ENCODE measurements around the gene CERS6.

The CERS6 gene

GRCh38 chr2:168543037-168543436 lies 87.0 kb downstream of the CERS6 start:
- Histone ChIP-seq H3K27me3 (no peaks in the 10 kb centered on the region), H3K4me3 (ENCODE audit: low read depth, low read length) (no peak overlapping the region), H3K36me3 (no peaks in the 10 kb centered on the region), H3K4me1 (no peaks in the 10 kb centered on the region), H3K9me3 (no peaks in the 10 kb centered on the region)
- DNase-seq: no peak
- no peak for TF ChIP-seq CTCF (IDR thresholded peaks at IDR 0.05; ENCODE audit: low read depth, low read length)

GRCh38 chr2:168543935-168544334 lies 87.9 kb downstream of the CERS6 start:
- H3K9me3 ChIP-seq: no peaks in the 10 kb centered on the region
- no peak overlapping the region for H3K4me3 ChIP-seq (ENCODE audit: low read depth, low read length)
- no peaks in the 10 kb centered on the region for H3K27me3 ChIP-seq
- no peaks in the 10 kb centered on the region for H3K4me1 ChIP-seq
- DNase-seq: no peak
- no peak for TF ChIP-seq CTCF (IDR thresholded peaks at IDR 0.05; ENCODE audit: low read depth, low read length)
- no peaks in the 10 kb centered on the region for H3K36me3 ChIP-seq

GRCh38 chr2:168545439-168546082 lies 89.5 kb downstream of the CERS6 start:
- no peak for TF ChIP-seq CTCF (IDR thresholded peaks at IDR 0.05; ENCODE audit: low read depth, low read length)
- Histone ChIP-seq H3K4me1 (no peaks in the 10 kb centered on the region), H3K36me3 (no peaks in the 10 kb centered on the region), H3K27me3 (no peaks in the 10 kb centered on the region), H3K9me3 (no peaks in the 10 kb centered on the region), H3K4me3 (ENCODE audit: low read depth, low read length) (no peak overlapping the region)
- no peak for DNase-seq

GRCh38 chr2:168550670-168551069 lies 94.6 kb downstream of the CERS6 start:
- no peaks in the 10 kb centered on the region for H3K27me3 ChIP-seq
- no peak for DNase-seq
- no peaks in the 10 kb centered on the region for H3K4me1 ChIP-seq
- no peak for TF ChIP-seq CTCF (IDR thresholded peaks at IDR 0.05; ENCODE audit: low read depth, low read length)
- H3K4me3 ChIP-seq (ENCODE audit: low read depth, low read length): no peak overlapping the region
- no peaks in the 10 kb centered on the region for H3K36me3 ChIP-seq
- H3K9me3 ChIP-seq: no peaks in the 10 kb centered on the region

- DNase-seq: no peak
- H3K4me3 ChIP-seq (ENCODE audit: low read depth, low read length): no peak overlapping the region
- H3K27me3 ChIP-seq: no peaks in the 10 kb centered on the region
- no peak for TF ChIP-seq CTCF (IDR thresholded peaks at IDR 0.05; ENCODE audit: low read depth, low read length)
- H3K4me1 ChIP-seq: no peaks in the 10 kb centered on the region
- H3K36me3 ChIP-seq: no peaks in the 10 kb centered on the region
- no peaks in the 10 kb centered on the region for H3K9me3 ChIP-seq
Observed at GRCh38 chr2:168552450-168552856, 96.4 kb downstream of the CERS6 start.

- TF ChIP-seq CTCF (IDR thresholded peaks at IDR 0.05; ENCODE audit: low read depth, low read length): no peak
- H3K4me3 ChIP-seq (ENCODE audit: low read depth, low read length): no peak overlapping the region
Observed at GRCh38 chr2:168555283-168555682, 99.2 kb downstream of the CERS6 start.

More at GRCh38 chr2:168555283-168555682, 99.2 kb downstream of the CERS6 start:
- H3K9me3 ChIP-seq: no peaks in the 10 kb centered on the region
- no peaks in the 10 kb centered on the region for H3K36me3 ChIP-seq
- DNase-seq: no peak
- no peaks in the 10 kb centered on the region for H3K27me3 ChIP-seq
- H3K4me1 ChIP-seq: no peaks in the 10 kb centered on the region

Measured in BE2C (cell line).